Measurements from ENCODE around the gene MT4. TPM values are rescaled to one million over a fixed set of nuclear protein-coding genes. Genes with fewer than 3 reads are reported as not detected.

The MT4 gene
- polyA plus RNA-seq (ENCODE audit: insufficient read length in 4 of 4) = not detected

DNA sequence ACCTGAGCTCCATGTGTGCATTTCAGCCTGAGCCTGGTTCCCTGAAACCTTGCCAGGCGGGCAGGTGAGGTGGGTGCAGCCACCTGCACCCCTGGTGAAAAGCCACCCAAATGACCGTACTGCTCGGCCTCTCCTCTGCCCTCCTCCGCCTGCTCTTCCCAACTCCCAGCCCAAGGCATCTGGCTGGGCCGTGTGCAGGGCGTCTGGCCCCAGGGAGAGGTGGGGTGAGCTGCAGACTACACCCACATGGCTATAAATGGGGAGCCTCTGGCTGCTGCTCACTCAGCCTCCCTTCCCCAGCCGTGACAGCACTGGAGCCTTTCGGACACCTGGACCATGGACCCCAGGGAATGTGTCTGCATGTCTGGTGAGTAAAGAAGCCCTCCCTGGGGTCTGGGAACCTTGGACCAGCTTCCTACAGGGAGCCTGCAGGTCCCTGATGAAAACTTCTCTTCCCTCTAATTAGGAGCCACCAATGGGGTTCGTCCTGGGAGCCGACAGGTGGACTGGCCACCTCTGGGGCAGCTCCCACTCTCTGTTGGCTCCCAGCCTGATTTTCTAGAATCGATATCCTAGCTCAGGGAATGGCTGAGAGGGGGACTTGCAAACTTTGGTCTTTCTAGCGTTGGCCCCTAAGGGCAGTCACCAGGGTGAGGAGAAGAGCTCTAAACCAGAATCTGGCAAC, at the start of gene MT4:
MT4 (plus strand) TSS at position 281 of the 685 bp plus-strand sequence; CDS start at position 337, 56 bp downstream.
- no peak for DNase-seq (ENCODE audit: low read depth in 4 of 4, low spot score in 3 of 4)

DNA sequence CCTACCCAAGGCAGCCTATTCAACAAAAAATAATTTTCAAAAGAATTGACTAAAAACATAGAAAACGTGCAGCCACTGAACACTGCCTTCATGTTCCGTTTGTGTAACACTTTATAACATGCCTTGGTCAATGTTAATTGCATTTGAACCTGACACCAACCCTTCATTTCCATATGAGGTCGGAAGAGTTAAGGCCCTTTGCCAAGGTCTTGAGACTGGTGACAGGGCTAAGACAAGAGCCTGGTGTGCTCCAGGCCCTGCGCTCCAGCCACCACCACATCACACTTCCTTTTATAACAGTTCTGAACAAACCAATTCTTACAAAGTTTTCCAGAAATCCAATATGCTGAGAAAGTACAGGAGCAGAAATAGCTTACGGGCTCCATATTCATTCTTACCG, 49.2 kb upstream of the MT4 start:
- no peak for DNase-seq (ENCODE audit: low read depth in 4 of 4, low spot score in 3 of 4)

DNA sequence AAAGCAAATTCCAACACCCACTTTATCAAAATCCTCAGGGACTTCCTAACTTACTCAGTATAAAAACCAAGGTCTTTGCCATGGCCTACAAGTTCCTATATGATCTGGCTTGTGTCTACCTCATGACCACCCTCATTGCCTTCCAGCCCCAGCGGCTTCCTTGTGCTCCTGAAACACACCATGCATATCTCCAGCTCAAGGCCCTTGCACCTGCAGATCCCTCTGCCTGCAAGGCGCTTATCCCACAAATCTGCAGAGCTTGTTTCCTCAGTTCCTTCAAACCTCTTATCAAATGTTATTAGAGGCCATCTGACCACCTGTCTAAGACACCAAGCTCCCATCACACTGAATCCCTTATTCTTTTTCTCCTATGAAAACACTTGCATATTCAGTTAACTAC, 47.7 kb upstream of the MT4 start:
- no peak for DNase-seq (ENCODE audit: low read depth in 4 of 4, low spot score in 3 of 4)

DNA sequence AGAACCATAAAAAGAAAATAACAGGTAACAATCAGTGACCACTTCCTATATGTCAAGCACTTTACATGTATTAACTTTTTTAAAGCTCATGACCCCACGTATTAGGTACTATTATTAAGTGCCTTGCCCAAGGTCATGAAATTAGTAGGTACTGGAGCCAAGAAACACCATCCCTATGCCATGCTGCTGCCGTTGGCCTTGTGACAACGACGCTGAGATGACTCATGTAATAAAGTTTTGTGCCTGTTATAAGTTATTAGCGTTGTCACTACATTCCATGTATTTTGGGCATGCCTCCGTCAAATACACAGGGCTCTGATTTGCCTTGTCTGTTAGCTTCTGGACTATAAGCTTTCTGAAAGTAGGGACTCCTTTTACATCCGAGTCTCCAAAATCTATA, 46.4 kb upstream of the MT4 start:
- DNase-seq (ENCODE audit: low read depth in 4 of 4, low spot score in 3 of 4) = no peak

DNA sequence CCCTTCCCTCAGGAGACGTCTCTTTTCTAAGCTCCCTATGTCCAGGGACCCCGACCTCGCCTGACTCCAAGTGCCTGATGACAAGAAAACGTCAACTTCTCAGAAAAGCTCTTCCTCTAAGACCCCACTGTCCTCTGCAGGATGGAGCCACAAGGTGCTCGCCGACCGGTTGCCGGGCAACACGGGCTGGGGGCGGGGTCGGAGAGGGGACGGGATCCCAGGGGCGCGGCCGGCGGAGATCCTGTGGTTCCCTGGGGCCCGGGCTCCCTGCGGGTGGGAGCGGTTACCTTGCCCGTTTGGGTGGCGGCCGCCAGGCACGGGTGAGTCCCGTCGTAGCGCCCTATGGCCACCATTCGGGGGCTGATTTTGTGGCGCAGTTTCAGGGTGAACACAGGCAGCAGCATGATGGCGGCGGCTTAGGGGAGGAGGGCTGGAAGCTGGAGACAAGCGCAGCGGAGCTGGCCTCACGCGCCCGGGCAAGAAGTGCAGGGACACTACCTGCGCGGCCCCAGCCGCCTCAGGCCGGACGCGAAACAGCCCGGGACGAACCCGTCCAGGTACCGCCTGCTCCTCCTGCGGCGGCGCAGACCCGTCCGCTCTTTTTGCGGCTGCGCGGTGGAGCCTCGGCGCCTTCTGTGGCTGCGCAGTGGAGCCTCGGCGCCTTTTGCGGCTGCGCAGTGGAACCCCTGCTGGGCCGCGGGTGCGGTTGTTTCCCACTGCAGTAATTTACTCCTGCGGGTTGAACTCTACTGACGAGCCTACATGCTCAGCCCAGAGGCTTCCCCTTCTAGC, 45.2 kb upstream of the MT4 start, which contains the start of gene BBS2:
BBS2 (minus strand) TSS at position 566 of the 792 bp plus-strand sequence; CDS start at position 404, 162 bp downstream.
- peak; percentile 63 to 78 (median 77) for DNase-seq (ENCODE audit: low read depth in 4 of 4, low spot score in 3 of 4)

DNA sequence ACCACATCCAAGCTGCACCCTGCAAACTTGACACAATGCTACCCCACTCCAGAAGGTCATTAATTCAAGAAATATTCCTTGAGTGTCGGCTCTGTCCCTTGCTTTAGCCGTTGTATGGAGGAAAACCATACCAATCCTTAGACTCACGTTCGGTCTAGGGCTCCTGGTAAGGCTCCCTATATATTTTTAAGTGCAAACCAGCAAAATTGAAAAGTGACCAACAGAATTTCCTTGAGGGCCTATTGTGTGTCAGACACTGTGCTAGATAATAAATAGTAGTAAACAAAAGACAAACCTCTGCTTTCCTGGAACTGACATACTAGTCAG, 44.7 kb upstream of the MT4 start:
- no peak for DNase-seq (ENCODE audit: low read depth in 4 of 4, low spot score in 3 of 4)

DNA sequence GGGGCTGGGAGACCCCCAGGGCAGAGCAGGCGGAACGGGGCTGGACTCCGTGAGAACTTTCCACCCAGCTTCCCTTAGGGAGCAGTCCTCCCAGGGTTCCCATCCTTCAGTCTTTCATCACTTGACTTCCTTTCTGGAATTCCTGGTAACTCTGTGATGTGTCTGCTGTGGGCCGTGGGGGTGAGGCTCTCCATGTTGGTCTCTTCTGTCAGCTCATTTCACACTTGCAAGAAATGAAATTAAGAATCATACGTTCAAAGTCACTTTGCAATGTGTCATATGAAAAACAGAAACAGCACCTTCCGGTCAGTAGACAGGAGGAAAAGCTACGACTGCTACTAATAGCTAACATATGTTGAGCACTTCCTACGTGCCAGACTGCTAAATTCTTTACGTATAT, 39.6 kb upstream of the MT4 start:
- no peak for DNase-seq (ENCODE audit: low read depth in 4 of 4, low spot score in 3 of 4)

DNA sequence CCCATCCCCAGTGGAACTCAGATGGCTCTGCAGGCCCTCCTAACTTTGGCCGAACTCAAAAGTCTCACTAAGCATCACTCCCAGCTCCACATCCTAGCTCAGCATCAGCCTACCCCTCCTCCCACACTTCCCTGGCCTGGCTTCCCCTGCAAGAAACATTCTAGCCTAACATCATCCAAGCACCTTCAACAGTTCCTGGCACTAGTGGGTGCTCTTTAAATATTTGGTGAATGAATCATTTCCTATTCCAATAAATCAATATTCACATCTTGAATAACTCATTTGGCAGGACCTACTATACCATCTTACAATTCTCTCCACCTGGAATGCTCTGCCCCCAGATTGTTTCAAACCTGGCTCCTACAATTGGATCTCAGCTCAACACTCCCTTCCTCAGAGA, 34.0 kb upstream of the MT4 start:
- DNase-seq (ENCODE audit: low read depth in 4 of 4, low spot score in 3 of 4) = no peak

DNA sequence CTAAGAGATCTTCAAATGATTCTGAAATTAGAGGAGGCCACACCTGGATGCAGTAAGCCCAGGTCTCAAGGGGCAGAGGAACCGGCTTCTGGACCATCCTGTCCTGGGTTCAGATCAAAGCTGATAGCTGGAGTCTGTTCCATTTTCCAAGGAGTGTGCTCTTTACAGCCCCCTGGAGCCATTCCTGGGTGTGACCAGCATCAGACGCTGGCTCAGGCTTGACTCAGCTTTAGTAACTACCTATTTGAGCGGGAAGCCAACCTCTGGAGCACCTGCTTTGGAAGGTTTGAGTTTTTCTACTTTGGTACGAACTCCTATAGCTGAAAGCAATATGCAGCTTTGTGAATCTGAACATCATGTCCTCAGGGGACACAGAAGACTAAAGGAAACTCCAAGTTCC, 32.2 kb upstream of the MT4 start:
- no peak for DNase-seq (ENCODE audit: low read depth in 4 of 4, low spot score in 3 of 4)

DNA sequence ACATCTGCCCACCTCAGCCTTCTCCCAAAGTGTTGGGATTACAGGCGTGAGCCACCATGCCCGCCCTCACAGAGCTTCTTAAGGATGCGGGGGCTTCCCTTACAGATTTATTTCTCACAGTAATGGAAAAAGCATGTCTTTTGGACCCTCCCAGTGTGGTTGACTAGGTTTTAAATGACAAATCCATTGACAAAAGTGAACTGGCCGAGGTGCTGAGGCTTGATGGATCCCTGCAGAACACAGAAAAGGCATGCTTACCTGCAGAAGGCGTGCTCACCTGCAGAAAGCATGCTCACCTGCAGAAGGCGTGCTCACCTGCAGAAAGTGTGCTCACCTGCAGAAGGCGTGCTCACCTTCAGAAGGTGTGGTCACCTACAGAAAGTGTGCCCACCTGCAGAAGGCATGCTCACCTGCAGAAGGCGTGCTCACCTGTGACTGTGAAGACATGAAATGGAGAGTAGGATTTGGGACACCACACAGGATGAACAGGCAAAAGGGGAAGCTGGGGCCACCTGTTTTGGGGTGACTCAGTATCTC, 30.0 kb upstream of the MT4 start:
- no peak for DNase-seq (ENCODE audit: low read depth in 4 of 4, low spot score in 3 of 4)

DNA sequence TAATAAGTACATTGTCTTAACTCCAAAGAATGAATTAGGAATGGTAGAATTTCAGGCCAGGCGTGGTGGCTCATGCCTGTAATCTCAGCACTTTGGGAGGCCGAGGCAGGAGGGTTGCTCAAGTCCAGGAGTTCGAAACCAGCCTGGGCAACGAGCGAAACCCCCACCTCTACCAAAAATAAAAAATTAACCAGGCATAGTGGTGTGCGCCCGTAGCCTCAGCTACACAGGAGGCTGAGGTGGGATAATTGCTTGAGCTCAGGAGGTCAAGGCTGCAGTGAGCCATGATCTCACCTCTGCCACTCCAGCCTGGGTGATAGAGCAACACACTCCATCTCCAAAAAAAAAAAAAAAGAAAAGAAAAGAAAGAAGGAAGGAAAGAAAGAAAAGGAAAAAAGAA, 26.5 kb upstream of the MT4 start:
- no peak for DNase-seq (ENCODE audit: low read depth in 4 of 4, low spot score in 3 of 4)

DNA sequence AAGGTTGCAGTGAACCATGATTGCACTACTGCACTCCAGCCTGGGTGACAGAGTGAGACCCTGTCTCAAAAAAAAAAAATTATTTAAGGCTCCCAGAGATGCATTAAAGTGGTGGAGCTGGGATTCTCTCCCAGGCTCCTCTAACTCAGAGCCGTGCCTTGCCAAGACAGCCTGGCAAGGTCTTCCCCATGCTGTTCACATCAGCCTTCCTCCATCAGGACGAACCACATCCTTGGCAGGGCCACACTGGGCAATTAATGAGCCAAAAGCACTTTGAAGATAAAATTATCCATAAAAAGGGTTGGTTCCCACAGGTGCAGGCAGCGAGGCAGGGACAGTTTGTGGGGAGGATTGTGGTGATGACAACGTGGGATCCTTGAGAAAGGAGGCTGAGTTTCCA, 25.2 kb upstream of the MT4 start:
- DNase-seq (ENCODE audit: low read depth in 4 of 4, low spot score in 3 of 4) = no peak

DNA sequence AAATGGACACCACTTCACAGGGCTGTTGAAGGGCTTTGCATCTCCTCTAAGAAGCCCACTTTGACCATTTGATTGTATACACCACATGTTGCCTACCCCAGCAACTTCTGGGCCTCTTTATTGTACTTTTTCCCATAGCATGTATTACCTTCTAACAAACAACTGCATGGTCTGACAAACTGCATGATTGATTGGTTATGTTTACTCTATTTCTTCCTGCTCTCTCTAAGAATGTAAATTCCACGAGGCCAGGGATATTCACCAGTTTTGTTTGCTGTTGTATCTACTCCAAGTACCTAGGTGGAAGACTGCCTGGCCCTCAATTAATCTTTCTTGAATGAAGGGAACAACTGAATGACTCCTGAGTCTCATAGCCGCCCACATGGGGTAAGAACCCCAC, 22.8 kb upstream of the MT4 start:
- DNase-seq (ENCODE audit: low read depth in 4 of 4, low spot score in 3 of 4) = no peak

DNA sequence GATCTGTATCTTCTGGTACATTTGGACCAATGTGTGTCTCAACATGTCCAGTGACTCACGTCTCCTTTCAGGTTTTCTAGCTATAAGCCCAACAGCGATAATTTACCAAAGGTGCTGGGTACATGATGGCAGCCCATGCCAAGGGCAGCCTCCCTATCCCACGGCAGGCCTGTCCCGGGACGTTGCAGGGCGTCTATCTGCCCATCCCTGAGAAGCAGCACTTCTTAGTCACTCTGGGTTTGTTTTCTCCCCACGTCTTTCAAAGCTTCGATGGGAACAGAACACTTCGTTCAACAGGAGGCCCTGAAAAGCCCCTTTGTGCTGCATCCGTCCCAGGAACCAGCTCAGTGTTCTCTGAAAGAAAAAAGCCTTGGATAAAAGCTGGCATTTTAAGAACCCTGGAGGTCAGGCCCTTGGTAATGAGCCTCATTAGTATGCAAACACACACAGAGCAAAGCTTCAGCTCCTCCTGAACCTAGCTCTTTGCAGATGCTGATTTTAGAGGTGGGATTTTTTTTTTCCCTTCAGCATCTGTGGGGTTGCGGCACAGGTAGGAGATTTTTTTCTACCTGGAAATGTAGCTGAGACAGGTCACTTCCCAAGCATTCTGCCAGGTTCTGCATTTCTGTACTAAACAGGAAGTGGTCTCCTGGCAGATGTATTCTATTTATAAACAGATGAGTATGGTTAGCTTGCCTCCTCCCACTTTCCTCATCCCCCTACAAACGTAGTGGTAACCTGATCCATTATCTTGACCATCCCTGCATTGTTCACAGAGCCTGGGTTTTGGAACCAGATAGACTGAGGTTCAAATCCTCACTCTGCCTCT, 17.5 kb upstream of the MT4 start:
- DNase-seq (ENCODE audit: low read depth in 4 of 4, low spot score in 3 of 4) = no peak

DNA sequence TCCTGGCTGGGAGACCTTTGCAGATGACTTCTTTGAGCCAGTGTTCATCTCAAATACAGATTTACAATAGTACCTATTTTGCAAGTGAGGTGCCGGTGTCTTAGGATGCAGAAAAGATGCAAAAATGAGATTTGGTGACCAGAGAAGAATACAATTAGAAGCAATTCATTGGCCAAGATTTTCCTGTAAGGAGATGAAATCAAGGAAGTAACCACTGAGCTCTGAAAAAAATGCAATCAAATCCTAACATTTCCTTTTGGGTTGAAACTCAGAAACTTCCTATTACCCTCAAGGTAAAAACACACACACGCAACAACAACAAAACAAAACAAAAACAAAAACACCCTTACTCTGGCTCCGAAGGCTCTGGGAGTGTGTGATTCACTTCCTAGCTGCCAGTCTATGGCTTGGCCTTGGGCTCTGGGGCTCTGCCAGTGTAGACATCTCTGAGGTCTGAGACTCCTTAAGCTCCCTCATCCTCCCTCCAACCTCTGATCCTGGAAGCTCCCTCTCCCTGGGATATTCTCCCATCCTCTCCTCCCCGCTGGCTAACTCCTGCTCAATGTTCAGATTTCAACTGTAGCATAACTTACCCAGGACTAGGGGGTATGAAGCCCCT, 16.8 kb upstream of the MT4 start:
- no peak for DNase-seq (ENCODE audit: low read depth in 4 of 4, low spot score in 3 of 4)

DNA sequence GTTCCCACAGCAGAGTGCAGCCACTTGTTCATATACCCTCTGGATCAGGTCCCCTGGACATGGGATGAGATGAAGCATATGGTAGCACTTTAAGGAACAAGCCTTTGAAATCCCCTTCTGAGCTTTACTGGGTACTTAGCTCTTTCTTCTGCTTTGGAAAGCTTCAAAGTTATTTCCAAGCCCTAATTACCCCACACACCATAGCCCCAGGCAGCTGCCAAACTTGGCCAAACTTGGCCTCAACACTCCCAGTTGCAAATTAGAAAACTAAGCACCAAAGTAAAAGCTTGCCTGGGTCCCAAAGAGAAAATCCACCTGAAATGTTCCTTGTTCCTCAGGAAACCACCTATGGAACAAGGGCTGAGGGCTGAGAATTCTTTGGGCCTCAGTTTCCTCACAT, 15.7 kb upstream of the MT4 start:
- DNase-seq (ENCODE audit: low read depth in 4 of 4, low spot score in 3 of 4) = no peak

DNA sequence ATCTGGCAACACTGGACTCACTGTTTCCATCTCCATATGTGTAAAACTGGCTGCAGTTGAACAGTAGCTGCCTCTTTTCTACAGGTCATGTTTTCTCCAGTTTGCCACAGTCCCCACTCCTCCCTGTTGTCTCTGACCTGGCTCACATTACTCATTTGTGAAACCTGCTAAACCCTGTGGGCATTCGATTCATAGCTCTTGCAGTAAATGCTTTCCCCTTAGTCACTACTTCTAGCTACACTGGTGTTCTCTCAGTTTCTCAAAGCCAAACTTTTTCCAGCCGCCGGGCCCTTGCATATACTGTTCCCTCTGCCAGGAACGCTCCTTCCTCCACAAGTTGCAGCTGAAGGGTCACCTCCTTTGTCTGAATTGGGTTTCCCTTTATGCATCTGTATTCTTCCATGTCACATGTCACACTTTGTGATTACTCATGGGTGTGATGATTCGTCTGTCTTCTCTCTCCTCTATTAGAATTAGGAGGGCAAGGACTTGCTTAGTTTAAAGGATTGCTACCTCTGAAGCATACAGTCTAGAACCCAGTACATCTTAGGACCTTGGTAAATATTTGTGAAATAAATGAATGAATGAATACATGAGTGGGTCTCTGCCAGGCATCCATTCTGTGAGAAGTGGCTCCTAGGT, 15.0 kb upstream of the MT4 start:
- no peak for DNase-seq (ENCODE audit: low read depth in 4 of 4, low spot score in 3 of 4)

DNA sequence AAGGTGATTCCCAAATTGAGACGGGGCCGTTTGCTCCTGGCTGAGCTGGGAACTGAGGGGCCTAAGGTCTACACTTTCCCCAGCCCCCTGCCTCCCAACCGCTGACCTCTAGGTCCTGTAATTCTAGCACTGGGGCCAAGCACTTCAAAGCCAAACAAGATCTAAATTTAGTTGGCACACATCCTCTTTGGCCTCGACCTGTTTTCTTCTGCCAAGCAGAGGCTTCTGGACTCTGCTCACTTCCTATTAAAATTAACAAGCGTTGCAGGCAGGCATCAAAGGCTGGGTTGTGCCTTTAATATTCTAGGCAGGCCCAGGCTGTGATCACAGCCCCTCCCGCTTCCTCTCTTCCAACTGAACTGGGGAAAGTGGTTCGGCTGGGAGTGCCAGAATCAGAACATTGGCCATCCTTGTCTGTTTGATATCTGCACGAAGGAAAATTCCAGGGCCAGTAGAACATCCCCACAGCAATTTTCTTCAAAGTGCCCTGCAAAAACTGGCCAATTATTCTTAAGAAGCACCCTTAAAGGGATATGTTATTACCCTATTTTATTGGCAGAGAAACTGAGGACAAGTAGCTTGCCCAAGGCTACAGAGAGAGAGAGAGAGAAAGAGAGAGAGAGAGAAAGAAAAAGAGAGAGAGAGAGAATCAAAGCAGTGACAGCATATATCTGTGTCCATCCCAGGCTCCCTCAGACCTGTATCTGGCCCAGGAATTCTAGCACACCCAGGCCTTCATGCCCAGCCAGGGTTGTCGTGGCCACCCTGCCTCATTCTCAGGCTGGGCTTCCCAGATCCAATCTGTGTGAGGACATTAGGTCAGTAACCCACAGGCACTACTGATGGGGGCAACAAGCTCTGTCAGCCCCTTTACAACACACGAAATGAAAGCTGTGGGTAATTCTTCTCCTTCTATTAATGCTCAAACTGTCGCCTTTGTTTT, 12.8 kb upstream of the MT4 start:
- peak in 2 of 4 donors; percentile 8 to 28 for DNase-seq (ENCODE audit: low read depth in 4 of 4, low spot score in 3 of 4)

DNA sequence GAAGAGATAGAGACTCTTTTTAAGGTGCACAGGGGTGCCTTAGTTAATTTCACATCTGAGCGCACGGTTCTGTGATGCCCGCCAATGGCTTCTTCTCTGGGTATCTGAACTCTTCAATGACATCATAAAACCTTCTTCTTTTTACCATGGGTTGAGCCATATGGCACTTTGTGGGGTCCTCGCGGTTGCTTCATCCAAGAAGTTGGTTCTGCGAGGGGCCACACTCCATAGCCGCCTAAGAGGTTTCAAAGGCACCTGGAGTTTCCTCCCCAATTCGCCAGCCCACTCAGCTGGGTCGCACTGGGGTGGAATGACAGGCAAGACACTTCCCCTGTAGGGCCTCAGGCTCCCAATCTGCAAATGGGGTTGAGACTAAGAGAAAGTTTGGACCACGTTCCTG, 10.4 kb upstream of the MT4 start:
- no peak for DNase-seq (ENCODE audit: low read depth in 4 of 4, low spot score in 3 of 4)
